ENCODE results near the gene SHE.

Gene SHE

DNA sequence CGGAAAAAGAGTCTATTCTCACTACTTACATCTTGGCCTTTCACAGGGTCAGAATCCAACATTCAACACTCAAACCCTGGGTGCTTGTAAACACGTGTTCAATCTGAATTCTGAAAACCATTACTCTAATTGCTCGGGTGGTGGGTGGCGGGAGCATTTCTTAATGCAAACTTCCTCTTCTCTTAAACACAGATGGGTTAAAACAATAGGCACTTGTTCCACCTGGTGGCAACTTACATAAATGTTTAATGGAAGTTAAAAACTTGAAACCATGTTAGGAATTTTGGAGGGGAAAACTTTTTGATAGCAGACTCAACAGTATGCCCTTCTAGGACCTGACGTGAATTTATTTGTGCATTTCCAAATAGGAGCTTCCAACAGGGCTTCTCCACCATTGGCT lies 23.6 kb downstream of the SHE start:
- no peak for DNase-seq (ENCODE audit: low read depth in 2 of 2)

DNA sequence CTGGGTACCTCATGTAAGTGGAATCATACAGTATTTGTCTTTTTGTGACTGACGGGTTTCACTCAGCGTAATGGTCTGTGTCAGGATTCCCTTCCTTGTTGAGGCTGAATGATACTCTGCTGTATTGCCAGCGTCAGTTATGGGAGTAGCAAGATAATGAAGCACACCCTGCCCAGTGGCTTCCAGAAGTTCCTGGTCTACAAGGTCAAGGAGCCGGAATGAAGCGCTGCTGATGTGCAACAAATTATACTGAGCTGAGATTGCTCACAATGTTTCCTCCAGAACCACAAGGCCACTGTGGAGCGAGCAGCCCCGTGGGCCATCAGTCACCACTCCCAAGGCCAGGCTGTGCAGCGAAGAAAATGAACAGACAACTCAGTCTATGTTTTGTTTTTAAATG lies 24.2 kb downstream of the SHE start:
- DNase-seq (ENCODE audit: low read depth in 2 of 2) = no peak

DNA sequence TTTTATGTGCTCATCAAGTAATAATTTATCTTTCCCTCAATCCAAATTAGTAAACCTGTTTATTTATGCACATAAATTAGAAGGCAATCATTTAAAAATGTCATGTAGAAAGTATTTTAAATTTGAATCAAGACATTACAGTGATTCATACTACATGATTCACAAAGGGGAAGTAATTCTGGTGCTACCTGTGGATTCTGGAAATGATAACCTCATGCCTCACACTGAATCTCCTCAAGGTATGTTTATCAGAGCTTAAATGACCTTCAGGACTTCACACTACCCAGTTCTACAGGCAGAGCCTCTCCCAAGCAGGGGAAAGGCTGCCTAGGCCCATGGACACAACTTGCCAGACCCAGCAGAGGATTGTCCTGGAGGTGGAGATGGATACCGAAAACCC lies 25.4 kb downstream of the SHE start:
- no peak for DNase-seq (ENCODE audit: low read depth in 2 of 2)

DNA sequence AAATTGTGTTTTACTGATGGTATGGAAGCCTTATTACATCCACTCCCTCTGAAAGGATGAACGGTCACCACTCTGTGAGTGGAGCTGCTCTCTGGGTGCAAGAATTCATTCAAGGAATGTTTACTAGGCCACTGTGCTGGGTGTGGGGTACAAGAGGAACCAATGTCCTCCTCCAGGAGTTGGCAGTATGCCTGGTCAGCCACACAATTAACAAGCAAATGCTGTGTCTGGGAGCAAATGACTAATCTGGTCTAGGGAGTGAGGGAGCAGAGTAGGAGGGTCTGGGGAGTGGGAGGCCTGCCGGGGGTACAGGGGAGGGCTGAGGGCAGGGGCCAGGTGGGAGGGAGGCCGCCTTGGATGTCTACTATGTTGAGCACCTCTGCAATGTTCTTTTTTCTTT lies 27.4 kb downstream of the SHE start:
- peak; percentile 65 to 68 for DNase-seq (ENCODE audit: low read depth in 2 of 2)

DNA sequence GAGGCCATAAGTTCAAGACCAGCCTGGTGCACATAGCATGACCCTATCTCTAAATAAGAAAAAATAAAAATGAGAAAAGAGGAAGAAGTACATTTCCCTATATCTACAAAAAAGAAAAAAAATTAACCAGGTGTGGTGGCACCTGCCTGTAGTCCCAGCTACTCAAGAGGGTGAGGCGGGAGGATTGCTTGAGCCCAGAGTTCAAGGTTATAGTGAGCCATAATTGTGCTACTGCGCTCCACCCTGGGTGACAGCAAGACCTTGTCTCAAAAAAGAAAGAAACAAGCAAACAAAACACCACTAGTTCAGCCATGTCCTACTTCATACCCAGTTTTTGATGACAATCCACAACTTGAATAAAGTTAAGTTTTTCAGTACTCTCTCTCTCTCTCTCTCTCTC lies 30.9 kb downstream of the SHE start:
- no peak for DNase-seq (ENCODE audit: low read depth in 2 of 2)

DNA sequence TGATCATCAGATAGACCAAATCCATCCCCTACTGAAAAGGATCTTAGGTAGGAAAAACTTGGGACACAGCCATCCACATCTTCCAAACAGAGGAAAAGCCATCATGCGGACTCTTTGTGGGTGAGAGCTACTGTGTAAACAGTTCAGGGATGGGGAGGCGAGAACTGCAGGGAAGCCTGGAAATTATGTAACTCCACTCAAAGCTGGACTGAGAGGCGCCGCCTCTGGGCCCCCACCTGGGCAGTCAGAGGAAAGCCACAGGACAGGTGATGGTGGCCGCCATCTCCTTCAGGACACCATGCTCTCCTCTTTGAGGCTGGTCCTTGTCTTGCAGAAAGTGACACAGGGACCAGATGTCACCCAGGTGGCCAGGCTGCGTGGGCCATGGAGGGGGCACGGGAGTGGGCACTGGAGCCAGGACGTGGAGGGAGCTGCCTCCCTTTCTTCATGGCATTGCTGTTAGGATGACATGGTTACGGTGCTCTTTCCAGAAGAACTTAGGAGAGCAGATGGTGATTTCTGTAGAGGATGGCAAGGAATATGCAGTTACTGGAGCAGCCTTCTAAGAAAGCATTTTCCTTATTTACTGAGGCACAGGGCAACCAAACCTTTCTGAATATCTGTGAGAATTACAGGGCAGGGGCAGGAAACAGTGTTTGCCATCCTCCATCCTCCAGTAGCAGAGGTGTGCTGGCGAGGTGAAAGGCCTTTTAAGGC lies 32.2 kb downstream of the SHE start:
- no peak for DNase-seq (ENCODE audit: low read depth in 2 of 2)

DNA sequence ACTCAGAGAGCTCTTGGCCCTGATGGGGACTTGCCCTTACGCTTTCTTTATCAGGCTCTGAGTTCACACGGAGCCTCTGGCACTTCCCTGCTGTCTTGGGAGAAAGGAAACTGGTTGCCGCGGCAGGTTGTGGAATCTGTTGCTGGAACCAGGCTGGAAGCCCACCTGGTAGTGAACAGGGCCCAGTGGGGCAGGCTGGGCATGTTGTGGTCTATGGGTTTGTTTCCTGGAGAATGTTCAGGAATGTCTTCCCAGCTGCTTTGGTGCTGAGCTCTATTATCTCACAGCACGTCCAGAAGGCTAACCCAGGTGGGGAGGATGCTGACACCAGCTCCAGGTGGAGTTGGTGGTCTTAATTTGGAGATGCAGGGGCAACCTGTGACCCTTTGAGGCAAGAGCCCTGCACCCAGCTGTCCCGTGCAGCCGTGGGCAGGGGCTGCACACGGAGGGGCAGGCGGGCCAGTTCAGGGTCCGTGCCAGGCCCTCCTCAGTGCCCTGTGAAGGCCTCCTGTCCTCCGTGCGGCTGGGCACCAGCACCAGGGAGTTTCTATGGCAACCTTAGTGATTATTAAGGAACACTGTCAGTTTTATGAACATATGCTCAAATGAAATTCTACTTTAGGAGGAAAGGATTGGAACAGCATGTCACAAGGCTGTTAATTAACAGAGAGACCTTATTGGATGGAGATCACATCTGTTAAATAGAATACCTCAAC lies 33.5 kb downstream of the SHE start:
- no peak for DNase-seq (ENCODE audit: low read depth in 2 of 2)

DNA sequence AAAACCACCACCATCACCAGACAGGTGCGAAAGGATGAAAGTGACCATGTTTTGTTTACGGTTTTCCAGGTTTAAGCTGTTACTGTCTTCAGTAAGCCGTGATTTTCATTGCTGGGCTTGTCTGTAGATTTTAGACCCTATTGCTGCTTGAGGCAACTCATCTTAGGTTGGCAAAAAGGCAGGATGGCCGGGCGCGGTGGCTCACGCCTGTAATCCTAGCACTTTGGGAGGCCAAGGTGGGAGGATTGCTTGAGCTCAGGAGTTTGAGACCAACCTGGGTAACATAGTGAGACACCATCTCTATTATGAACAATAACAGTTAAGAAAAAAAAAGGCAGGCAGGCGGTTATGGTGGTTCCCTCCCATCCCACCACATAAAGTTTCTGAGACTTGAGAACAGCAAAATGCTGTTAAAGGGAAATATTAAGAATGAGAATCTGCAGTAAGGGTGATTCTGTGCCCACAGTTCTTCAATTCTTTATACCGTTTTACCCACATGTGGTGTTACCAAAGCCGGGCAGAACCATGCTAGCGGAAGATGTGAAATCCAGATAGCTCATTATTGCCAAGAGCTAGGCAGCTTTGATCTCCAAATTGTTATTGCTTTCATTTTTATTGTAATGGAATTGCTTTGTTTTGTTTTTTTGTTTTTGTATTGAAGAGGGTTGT lies 34.6 kb downstream of the SHE start:
- DNase-seq (ENCODE audit: low read depth in 2 of 2) = no peak

DNA sequence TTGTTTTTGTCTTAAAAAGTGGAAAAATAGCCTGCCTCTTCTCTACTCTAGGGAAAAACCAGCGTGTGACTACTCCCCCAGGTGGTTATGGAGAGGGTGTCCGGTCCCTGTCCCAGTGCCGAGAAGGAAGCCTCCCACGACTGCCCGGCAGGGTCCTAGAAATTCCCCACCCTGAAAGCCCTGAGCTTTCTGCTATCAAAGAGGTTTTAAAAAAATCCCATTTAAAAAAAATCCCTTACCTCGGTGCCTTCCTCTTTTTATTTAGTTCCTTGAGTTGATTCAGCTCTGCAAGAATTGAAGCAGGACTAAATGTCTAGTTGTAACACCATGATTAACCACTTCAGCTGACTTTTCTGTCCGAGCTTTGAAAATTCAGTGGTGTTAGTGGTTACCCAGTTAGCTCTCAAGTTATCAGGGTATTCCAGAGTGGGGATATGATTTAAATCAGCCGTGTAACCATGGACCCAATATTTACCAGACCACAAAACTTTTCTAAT lies 35.2 kb downstream of the SHE start:
- DNase-seq (ENCODE audit: low read depth in 2 of 2) = no peak

DNA sequence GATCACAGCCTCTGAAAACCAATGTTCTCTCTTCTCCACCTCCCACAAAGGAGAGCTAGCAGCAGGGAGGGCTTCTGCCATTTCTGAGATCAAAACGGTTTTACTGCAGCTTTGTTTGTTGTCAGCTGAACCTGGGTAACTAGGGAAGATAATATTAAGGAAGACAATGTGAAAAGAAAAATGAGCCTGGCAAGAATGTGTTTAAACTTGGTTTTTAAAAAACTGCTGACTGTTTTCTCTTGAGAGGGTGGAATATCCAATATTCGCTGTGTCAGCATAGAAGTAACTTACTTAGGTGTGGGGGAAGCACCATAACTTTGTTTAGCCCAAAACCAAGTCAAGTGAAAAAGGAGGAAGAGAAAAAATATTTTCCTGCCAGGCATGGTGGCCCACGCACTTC lies 36.0 kb downstream of the SHE start:
- DNase-seq (ENCODE audit: low read depth in 2 of 2) = no peak

DNA sequence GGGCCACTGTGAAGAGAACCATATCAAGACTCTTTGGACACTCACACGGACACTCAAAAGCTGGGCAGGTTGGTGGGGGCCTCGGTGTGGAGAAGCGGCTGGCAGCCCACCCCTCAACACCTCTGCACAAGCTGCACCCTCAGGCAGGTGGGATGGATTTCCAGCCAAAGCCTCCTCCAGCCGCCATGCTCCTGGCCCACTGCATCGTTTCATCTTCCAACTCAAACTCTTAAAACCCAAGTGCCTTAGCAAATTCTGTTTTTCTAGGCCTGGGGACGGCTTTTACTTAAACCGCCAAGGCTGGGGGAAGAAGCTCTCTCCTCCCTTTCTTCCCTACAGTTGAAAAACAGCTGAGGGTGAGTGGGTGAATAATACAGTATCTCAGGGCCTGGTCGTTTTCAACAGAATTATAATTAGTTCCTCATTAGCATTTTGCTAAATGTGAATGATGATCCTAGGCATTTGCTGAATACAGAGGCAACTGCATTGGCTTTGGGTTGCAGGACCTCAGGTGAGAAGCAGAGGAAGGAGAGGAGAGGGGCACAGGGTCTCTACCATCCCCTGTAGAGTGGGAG lies 36.5 kb downstream of the SHE start:
- no peak for DNase-seq (ENCODE audit: low read depth in 2 of 2)

DNA sequence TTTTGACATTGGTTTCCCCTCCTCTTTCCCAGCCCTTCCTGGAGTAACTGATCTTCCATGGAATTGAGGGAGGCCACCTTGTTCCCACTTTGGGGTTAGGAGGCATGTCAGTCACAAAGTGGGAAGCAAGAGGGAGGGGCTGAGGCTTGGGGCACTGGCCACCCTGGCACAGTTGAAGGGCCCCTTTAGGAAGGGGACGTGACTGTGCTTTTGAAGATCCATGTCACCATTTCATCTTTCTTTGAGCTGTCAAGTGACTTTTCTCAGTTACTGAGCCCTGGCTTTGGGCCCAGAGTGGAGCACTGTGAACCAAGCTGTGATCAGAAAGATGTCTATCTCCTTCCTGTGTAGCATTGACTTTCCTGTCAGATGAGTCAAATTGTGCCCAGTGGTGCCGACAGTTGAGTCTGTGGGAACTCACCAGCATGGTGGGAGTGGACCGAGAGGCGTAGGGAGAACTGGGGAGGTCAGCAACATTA lies 38.7 kb downstream of the SHE start:
- DNase-seq (ENCODE audit: low read depth in 2 of 2) = no peak

DNA sequence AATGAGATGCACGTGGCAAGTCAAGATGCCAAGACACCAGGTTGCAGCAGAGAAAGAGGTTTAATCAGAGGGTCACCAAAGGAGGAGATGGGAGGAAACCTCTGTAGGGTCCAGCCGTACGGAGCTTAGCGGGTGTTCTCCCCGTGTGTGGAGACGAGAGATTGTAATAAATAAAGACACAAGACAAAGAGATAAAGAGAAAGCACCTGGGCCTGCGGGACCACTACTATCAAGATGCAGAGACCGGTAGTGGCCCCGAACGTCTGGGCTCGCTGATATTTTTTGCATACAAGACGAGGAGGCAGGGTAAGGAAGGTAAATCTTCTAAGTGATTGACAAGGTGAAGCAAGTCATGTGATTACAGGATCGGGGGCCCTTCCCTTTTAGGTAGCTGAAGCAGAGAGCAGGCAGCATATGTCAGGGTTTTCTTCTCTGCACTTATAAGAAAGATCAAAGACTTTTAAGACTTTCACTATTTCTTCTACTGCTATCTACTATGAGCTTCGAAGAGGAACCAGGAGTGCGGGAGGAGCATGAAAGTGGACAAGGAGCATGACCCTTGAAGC lies 41.4 kb downstream of the SHE start:
- DNase-seq (ENCODE audit: low read depth in 2 of 2) = no peak

DNA sequence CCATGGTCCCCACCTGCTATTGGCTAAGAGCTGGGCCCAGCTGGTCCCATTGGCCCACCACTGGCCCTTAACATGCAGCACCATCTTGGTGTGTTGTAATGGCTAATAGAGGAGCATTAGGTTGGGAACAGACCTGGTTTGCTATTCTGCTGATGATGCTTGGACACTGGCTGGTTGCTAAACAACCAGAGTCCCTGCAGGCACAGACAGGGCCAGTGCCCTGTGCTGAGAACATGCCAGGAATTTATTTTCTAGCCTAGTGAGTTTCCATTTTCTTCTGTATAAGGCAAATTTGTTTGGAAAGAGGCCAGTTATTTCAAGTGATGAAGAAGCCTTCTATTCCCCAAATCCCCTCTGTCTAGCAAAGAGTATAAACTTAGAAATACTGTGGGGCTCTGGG lies 43.1 kb downstream of the SHE start:
- DNase-seq (ENCODE audit: low read depth in 2 of 2) = no peak

DNA sequence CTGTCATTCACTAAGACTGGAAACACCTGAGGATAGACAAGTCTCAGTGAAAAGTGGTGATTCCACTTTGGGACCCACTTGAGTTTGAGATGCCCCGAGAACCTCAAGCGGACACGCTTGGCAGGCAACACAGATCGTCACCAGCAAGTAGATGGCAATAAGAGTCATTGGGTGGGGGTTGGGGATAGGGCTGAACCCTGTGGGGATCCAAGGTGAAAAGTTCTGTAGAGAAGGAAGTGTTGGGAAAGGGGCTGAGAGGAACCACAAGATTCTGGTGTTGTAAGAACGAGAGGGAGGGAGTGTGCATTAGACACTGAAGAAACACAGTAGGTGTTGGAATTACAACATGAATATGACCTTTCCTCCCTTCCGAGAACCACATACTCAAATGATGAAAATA lies 45.6 kb downstream of the SHE start:
- DNase-seq (ENCODE audit: low read depth in 2 of 2) = no peak

DNA sequence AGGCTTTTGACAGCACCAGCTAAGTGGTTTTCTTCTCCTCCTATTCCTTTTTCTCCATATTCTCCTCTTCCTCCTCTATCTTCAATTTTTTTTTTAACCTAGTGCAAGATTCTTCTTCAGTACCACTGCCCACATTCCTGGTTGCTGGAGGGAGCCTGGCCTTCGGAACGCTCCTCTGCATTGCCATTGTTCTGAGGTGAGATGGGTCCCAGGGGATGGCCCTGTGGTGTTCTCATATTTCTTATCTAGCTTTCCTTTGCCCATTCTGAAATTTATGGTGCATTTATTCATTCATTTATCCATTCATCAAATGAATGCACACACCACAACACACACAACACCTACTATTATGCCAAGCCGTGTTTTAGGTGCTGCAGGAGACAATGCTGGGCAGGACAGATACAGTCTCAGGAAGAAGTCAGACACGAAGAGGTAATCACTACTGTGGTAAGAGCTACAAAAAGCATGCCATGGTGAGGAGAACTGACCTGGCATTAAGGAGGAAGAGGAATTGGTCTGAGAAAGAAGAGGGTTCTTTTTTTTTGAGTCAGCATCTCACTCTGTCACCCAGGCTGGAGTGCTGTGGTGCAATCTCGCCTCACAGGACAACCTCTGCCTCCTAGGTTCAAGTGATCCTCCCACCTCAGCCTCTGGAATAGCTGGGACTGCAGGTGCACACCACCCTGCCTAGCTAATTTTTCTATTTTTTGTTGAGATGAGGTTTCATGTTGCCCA lies 47.7 kb downstream of the SHE start:
- no peak for DNase-seq (ENCODE audit: low read depth in 2 of 2)

DNA sequence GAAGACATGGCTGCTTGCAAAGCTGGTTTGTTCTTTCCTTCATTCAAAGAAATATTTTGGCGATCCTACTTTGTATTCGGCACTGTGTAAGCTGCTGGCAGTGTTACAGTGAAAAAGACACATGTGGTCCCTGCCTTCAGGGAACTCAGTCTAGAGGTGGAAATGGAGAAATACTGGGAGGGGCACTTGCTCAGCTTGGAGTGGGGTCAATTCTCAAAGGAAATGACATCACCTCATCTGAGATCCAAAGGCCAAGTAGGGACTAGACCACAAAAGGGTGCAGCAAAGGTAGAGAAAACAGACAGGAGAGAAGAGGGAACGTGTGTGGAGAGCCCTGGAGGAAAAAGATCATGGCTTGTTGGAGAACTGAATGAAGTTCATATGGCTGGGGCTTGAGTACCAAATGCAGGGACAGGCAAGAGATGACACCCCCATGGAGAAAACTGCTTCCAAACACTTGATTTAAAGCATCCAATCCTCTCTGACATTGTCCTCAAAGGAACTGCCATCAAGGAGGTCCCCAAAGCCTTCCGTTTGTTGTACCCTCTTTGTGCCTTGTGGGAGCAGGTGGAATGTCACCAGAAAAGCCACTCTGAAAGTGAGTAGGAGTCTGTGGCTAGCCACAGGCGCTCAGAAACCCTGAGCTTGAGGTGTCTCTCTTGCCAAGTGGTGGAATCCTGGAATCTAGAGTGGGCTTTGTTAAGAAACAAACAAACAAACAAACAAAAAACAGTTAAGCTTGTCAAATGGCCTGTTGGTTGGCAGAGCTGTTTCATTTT lies 48.4 kb downstream of the SHE start:
- DNase-seq (ENCODE audit: low read depth in 2 of 2) = peak; percentile 42 to 47

DNA sequence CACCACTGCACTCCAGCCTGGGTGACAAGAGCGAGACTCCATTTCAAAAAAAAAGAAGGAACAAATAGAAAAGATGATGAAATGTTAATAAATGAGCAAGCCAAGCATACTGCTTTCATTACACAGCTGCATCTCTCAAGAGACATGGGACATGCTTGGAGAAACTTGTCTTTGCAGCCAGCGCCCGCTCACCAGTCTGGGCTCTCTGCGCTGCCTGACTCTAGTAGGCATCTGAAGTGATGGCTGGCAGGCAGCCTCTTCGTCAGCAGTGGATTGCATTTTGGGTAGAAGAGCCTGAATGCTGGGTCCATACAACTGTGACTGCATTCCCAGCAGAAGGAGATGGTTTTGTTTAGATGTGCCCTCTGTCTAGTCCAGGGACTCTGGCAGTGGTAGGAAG lies 49.1 kb downstream of the SHE start:
- DNase-seq (ENCODE audit: low read depth in 2 of 2) = no peak

DNA sequence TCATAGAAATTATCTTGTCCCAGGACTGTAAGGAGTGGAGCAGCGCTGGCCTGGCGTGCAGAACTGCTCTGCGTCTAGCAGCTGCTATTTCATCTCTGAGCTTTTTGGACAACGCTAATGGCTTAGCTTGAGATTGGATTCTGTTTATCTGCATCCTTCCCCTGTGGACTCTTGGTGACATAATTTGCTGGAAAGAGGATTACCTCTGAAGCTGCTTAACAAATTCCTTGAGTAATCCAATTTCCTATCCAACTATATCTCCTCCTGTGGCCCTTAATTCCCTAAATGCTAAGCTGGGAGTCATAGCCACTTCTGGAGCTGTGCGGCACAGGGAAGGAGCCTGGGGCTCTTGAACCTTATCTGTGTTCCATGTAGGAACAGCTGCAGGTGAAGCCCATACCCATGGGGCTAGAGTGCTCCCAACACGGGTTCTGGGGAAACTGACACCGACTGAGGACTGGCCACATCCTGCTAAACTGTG lies 53.8 kb downstream of the SHE start:
- no peak for DNase-seq (ENCODE audit: low read depth in 2 of 2)

DNA sequence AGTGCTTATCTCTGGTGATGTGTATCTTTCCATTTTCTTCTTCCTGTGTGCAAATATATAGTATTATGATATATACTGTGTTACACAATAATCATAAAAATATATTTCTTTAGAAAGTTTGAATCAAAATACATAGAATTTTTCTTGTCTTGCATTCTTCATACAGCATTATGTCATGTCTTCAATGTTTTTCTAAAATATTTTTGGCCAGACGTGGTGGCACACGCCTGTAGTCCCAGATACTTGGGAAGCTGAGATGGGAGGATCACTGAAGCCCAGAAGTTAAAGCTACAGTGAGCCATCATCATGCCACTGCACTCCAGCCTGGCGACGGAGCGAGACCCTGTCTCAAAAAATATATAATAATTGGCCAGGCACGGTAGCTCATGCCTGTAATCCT lies 55.4 kb downstream of the SHE start:
- no peak for DNase-seq (ENCODE audit: low read depth in 2 of 2)
